Transverse colon (tissue), 4 donors: ENCODE results near the gene STK24.

Experiments
- CTCF ChIP-seq, 5 experiments: fragments of 200-600 bp in 3 of 5; fragments of 450-650 bp in 2 of 5; sonication (generic) in 3 of 5; IDR thresholded peaks; 1 replicate in 2 of 5; 2 replicates in 3 of 5; pipeline ENCODE4 v1.5.1; 2016 to 2017; ENCODE audit warnings: antibody characterized with exemption in 5 of 5, inconsistent platforms in 3 of 5, mild to moderate bottlenecking in 2 of 5, moderate library complexity in 1 of 5
- EP300 ChIP-seq: sonication (generic); formaldehyde crosslinking; IDR thresholded peaks from one replicate; pipeline ENCODE4 v1.6.1; 2017; ENCODE audit warnings: antibody characterized with exemption, low read depth
- POLR2A ChIP-seq: fragments of 450-650 bp; IDR thresholded peaks from one replicate; pipeline ENCODE4 v1.6.1; 2016; ENCODE audit warnings: antibody characterized with exemption, mild to moderate bottlenecking, moderate library complexity
- POLR2AphosphoS5 ChIP-seq, 3 donors: sonication (generic); formaldehyde crosslinking; IDR thresholded peaks; one replicate each; pipeline ENCODE4 v1.6.1; 2016; ENCODE audit warnings: antibody characterized with exemption in 3 of 3

- no peak for TF ChIP-seq POLR2AphosphoS5 (IDR thresholded peaks at IDR 0.05)
- TF ChIP-seq CTCF (IDR thresholded peaks at IDR 0.05) = no peak
- no peak for TF ChIP-seq POLR2A
- no peak for TF ChIP-seq EP300
Observed at GRCh38 chr13:98537740-98538139, 39.2 kb downstream of the STK24 start.
